Stimulated activated naive CD8-positive, alpha-beta T cell treated with anti-CD3 and anti-CD28 coated beads, Interleukin-15, amount 100 ng/mL, for 72 hours (primary cell): ENCODE measurements around the gene GLRX2.
A peak's percentile ranks its signal among the peaks of the same experiment; 100 is the strongest.
"Not testable (repeated sequence)": the region's sequence is repeated elsewhere in the genome, so short reads cannot be mapped to it uniquely, and the experiment has no call there.

ENCODE experiments used
- ATAC-seq: fragments of 150-1000 bp; cut with Tn5 transposase; 2 replicates; pipeline ENCODE4 v1.10.0; 2021; ENCODE audit warnings: mild to moderate bottlenecking, moderate library complexity
- DNase-seq, 2 donors: peaks; one replicate each; pipeline ENCODE4 v3.0.0; 2021 to 2022
- H3K27ac Mint-ChIP-seq, 2 donors: one replicate each; pipeline ENCODE4 v1.8.0; 2022; ENCODE audit warnings: mild to moderate bottlenecking in 2 of 2, mixed read lengths in 2 of 2, moderate library complexity in 2 of 2
- H3K27me3 Mint-ChIP-seq: one replicate; pipeline ENCODE4 v1.8.0; 2022; ENCODE audit warnings: mixed read lengths
- H3K4me1 Mint-ChIP-seq: one replicate; pipeline ENCODE4 v1.8.0; 2022; ENCODE audit warnings: mild to moderate bottlenecking, mixed read lengths
- H3K4me3 Mint-ChIP-seq, 2 donors: one replicate each; pipeline ENCODE4 v1.8.0; 2022; ENCODE audit warnings: mild to moderate bottlenecking in 2 of 2, mixed read lengths in 2 of 2, moderate library complexity in 1 of 2
- H3K9me3 Mint-ChIP-seq, 2 donors: one replicate each; pipeline ENCODE4 v1.8.0; 2022; ENCODE audit warnings: mixed read lengths in 2 of 2

Gene GLRX2

GRCh38 chr1:193118194-193118593, 13.0 kb upstream of the GLRX2 start:
- ATAC-seq (no peak), DNase-seq (no peak)
- Mint-ChIP-seq H3K9me3 (no peaks in the 10 kb centered on the region), H3K27ac (no peak overlapping the region), H3K27me3 (no peaks in the 10 kb centered on the region), H3K4me3 (no peak overlapping the region), H3K4me1 (peaks cover 27% of the 10 kb centered on the region)

GRCh38 chr1:193117167-193117566, 12.0 kb upstream of the GLRX2 start:
- H3K27me3 Mint-ChIP-seq, H3K27ac Mint-ChIP-seq, ATAC-seq, DNase-seq, H3K9me3 Mint-ChIP-seq, H3K4me3 Mint-ChIP-seq: not testable (repeated sequence)
- peaks cover 19% of the 10 kb centered on the region for H3K4me1 Mint-ChIP-seq

- Mint-ChIP-seq H3K27me3 (no peaks in the 10 kb centered on the region), H3K4me3 (no peak overlapping the region), H3K27ac (no peak overlapping the region), H3K9me3 (no peaks in the 10 kb centered on the region), H3K4me1 (peaks cover 9% of the 10 kb centered on the region)
- ATAC-seq: no peak
- no peak for DNase-seq
Measured at GRCh38 chr1:193115629-193116227, 10.5 kb upstream of the GLRX2 start.

DNA sequence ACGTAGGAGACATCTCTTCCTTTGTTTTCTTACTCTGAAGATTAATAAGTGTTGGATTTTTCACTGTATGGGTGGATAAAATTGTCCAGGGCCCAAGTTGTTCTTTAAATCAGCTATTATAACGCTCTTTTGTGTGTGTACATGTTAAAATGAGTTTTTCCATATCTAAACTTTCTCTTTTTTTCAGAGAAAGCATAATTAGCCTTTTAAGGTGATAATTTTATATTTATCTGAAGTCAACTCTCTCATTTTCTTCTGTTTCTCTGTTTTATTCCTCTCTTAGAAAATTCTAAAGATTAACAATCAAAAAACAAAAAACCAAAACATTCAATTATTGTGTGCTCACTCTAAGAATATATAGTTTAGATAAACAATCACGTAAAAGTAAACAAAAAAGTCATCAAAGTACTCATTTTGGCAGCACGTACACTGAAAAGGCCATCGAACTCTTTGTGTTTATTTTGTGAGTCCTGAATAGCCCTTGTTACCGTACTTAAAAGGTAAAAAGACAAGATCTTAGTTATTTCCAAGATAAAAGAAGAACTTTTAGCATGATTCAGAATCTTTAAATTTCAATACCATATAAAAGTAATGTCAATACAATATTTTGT, 9.4 kb upstream of the GLRX2 start:
- DNase-seq: no peak
- no peak for ATAC-seq
- H3K4me1 Mint-ChIP-seq: peaks cover 9% of the 10 kb centered on the region
- no peaks in the 10 kb centered on the region for H3K27me3 Mint-ChIP-seq
- H3K27ac Mint-ChIP-seq: no peak overlapping the region
- H3K4me3 Mint-ChIP-seq: no peak overlapping the region
- H3K9me3 Mint-ChIP-seq: no peaks in the 10 kb centered on the region

DNA sequence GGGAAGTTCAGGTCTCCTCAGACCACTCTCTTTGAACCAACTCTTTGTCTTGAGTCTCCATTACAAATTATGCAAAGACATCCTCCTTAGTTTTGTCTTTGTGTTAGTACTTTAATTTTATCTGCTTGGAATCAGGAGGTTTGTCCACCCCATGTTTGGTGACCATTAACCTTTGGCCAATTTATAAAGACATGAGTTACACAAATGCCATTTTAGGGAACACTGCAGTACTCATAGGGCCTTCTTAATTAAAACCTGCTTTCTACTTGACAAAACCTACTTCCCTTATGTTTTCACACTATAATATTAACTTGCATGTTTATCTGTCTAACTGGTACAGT, 8.7 kb upstream of the GLRX2 start:
- ATAC-seq (no peak), DNase-seq (no peak)
- Mint-ChIP-seq H3K4me3 (no peak overlapping the region), H3K27ac (no peak overlapping the region), H3K9me3 (no peaks in the 10 kb centered on the region), H3K4me1 (peaks cover 3% of the 10 kb centered on the region), H3K27me3 (no peaks in the 10 kb centered on the region)

DNA sequence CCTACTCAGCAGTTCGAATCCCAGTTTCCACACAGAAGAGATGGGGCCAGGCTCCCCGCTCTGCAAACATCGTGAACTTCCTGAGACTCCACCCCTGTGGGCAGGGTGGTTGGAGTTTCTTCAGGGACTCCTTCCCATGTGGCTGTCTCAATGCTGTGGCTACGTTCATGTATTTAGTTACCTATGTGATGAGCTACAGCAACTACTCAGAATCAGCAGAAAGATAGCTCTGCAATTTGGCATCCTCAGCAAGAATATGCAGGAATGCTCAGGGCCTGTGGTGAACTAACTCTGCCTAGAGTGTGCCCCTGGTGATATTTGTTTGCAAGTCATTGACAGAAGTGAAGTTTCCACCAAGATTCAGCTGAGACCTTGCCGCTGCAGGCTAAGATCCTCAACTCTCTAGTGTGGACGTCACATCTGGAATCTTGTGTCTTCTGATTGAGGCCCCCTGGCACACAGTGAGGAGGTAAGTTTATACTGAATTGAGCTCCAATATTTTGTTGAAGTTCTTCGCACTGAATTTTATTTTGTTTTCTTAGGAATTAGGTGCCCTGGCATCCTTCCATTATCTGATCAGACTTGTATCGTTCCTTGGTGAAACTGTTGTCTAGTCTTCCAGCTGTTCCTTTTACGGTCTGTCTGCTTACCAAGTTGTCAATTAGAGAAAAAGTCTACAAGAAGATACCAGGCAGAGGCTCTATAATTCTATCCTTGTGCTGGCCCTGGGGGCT, 8.2 kb upstream of the GLRX2 start:
- no peak for DNase-seq
- no peaks in the 10 kb centered on the region for H3K4me1 Mint-ChIP-seq

GRCh38 chr1:193111641-193112090, 6.5 kb upstream of the GLRX2 start:
- H3K4me3 Mint-ChIP-seq: no peak overlapping the region
- H3K27me3 Mint-ChIP-seq: no peaks in the 10 kb centered on the region
- no peak overlapping the region for H3K27ac Mint-ChIP-seq
- no peaks in the 10 kb centered on the region for H3K4me1 Mint-ChIP-seq
- no peak for ATAC-seq
- H3K9me3 Mint-ChIP-seq: no peaks in the 10 kb centered on the region
- no peak for DNase-seq

More for the DNA sequence above, 8.2 kb upstream of the GLRX2 start:
- Mint-ChIP-seq H3K9me3 (no peaks in the 10 kb centered on the region), H3K27me3 (no peaks in the 10 kb centered on the region), H3K4me3 (no peak overlapping the region), H3K27ac (no peak overlapping the region)
- ATAC-seq: no peak

- no peaks in the 10 kb centered on the region for H3K27me3 Mint-ChIP-seq
- no peak overlapping the region for H3K4me3 Mint-ChIP-seq
- H3K4me1 Mint-ChIP-seq: peaks cover under 1% of the 10 kb centered on the region
- ATAC-seq (no peak), DNase-seq (no peak)
- H3K27ac Mint-ChIP-seq: no peak overlapping the region
- H3K9me3 Mint-ChIP-seq: no peaks in the 10 kb centered on the region
Measured at GRCh38 chr1:193110864-193111263, 5.7 kb upstream of the GLRX2 start.

DNA sequence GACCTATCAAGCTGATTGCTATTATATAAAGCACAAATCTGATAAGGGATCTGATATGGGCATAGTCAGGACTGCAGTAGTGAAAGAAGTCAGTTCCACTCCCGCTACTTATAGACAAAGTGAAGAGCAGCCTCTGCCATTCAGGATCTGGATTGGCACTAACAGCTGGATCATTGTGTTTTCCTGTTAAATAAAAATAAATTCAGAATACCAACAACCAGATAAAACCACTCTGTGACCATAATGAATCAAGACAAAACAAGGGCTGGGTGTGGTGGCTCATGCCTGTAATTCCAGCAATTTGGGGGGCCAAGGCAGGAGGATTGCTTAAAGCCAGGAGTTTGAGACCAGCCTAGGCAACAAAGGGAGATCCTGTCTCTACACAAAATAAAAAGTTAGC, 5.0 kb upstream of the GLRX2 start:
- Mint-ChIP-seq H3K27ac (no peak overlapping the region), H3K27me3 (no peaks in the 10 kb centered on the region), H3K9me3 (no peaks in the 10 kb centered on the region), H3K4me1 (peaks cover 5% of the 10 kb centered on the region), H3K4me3 (no peak overlapping the region)
- DNase-seq (no peak), ATAC-seq (no peak)

- Mint-ChIP-seq H3K4me1 (peaks cover 5% of the 10 kb centered on the region), H3K27me3 (no peaks in the 10 kb centered on the region), H3K27ac (no peak overlapping the region), H3K9me3 (no peaks in the 10 kb centered on the region), H3K4me3 (no peak overlapping the region)
- no peak for ATAC-seq
- no peak for DNase-seq
Measured at GRCh38 chr1:193109619-193110018, 4.4 kb upstream of the GLRX2 start.

DNA sequence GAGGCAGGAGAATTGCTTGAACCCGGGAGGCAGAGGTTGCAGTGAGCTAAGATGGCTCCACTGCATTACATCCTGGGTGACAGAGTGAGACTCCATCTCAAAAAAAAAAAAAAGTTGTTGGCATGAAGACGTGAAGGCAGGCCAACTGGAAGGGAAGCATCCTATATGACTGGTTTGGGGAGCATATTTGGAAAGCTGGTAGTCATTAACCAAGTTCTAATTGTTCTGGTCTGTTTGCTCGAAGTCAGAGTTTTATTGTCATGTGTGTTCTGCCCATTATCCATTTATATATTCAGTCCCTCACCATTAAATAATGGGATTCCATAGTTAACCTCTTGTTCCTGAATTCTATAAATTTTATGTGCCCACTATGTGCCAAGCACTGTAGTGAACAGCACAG, 3.3 kb upstream of the GLRX2 start:
- H3K9me3 Mint-ChIP-seq: no peaks in the 10 kb centered on the region
- ATAC-seq (no peak), DNase-seq (no peak)
- H3K27me3 Mint-ChIP-seq: no peaks in the 10 kb centered on the region
- H3K4me1 Mint-ChIP-seq: peaks cover 13% of the 10 kb centered on the region
- no peak overlapping the region for H3K4me3 Mint-ChIP-seq
- H3K27ac Mint-ChIP-seq: no peak overlapping the region

DNA sequence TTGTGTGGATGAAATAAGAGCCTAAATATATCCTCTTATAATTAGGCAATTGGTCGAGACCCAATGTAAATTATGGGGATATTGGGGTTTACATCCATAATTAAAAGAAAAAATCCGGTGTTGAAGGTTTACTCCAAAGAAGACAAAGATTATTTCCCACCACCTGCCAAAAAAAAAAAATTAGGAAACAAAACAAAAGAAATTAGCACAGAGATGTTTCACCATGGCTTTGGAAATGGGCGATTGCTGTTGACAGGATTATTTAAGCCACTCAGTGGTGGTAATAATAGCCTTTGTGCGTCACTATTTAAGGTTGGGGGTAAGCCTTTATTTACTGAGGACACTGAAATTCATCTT, 585 bp upstream of the GLRX2 start:
- peaks cover 25% of the 10 kb centered on the region for H3K4me1 Mint-ChIP-seq
- H3K27me3 Mint-ChIP-seq: no peaks in the 10 kb centered on the region
- ATAC-seq: no peak
- no peak for DNase-seq
- no peaks in the 10 kb centered on the region for H3K9me3 Mint-ChIP-seq
- no peak overlapping the region for H3K27ac Mint-ChIP-seq
- peak overlapping the region; percentile 86 to 90 for H3K4me3 Mint-ChIP-seq

- Mint-ChIP-seq H3K27ac (peak overlapping the region in 1 of 2 donors; percentile 85), H3K4me1 (peaks cover 25% of the 10 kb centered on the region), H3K27me3 (no peaks in the 10 kb centered on the region), H3K9me3 (no peaks in the 10 kb centered on the region), H3K4me3 (peak overlapping the region; percentile 86 to 90)
- peak; percentile 53 for ATAC-seq
- peak in 1 of 2 donors; percentile 21 for DNase-seq
Measured at GRCh38 chr1:193104502-193104906, 710 bp downstream of the GLRX2 start.

- H3K4me3 Mint-ChIP-seq: peak overlapping the region; percentile 86 to 90
- no peaks in the 10 kb centered on the region for H3K27me3 Mint-ChIP-seq
- H3K9me3 Mint-ChIP-seq: no peaks in the 10 kb centered on the region
- no peak for DNase-seq
- peak overlapping the region; percentile 12 to 85 for H3K27ac Mint-ChIP-seq
- no peak for ATAC-seq
- peaks cover 25% of the 10 kb centered on the region for H3K4me1 Mint-ChIP-seq
Measured at GRCh38 chr1:193103759-193104501, 1.3 kb downstream of the GLRX2 start.

GRCh38 chr1:193102662-193103061, 2.6 kb downstream of the GLRX2 start:
- no peak overlapping the region for H3K27ac Mint-ChIP-seq
- no peak overlapping the region for H3K4me3 Mint-ChIP-seq
- no peak for ATAC-seq

GRCh38 chr1:193094112-193094511, 11.1 kb downstream of the GLRX2 start:
- Mint-ChIP-seq H3K4me1 (no peaks in the 10 kb centered on the region), H3K4me3 (no peak overlapping the region), H3K27ac (no peak overlapping the region), H3K27me3 (no peaks in the 10 kb centered on the region), H3K9me3 (no peaks in the 10 kb centered on the region)
- ATAC-seq (no peak), DNase-seq (no peak)

More at GRCh38 chr1:193102662-193103061, 2.6 kb downstream of the GLRX2 start:
- H3K4me1 Mint-ChIP-seq: peaks cover 25% of the 10 kb centered on the region
- no peak for DNase-seq
- H3K9me3 Mint-ChIP-seq: no peaks in the 10 kb centered on the region
- H3K27me3 Mint-ChIP-seq: no peaks in the 10 kb centered on the region
